ENCODE data around the gene TSKS.

- TF ChIP-seq CTCF (IDR thresholded peaks at IDR 0.05), result no peak
- TF ChIP-seq POLR2AphosphoS5 (IDR thresholded peaks at IDR 0.05; ENCODE audit: insufficient read depth in 1 of 2, low read depth in 1 of 2), result no peak
- TF ChIP-seq POLR2A (IDR thresholded peaks at IDR 0.05), result no peak
These were observed 19.4 kb upstream of the TSKS start for GRCh38 chr19:49782515-49782914.

All from vagina (tissue), 2 donors.